Spinal cord (tissue), 10 donors: ENCODE measurements around the gene DTNB. TPM values are rescaled to one million over a fixed set of nuclear protein-coding genes. Genes with fewer than 3 reads are reported as not detected.

Experiments
- DNase-seq, 6 donors: peaks; one replicate each; pipeline versions ENCODE4 v3.0.0 to v3.0.0-alpha.2; 2013 to 2015; ENCODE audit warnings: low spot score in 6 of 6, low read depth in 4 of 6
- H3K27ac ChIP-seq: one replicate; pipeline ENCODE4 v1.5.1; 2013; ENCODE audit warnings: low read depth, low read length, control low read depth
- H3K27me3 ChIP-seq: one replicate; pipeline ENCODE4 v1.6.1; 2013; ENCODE audit warnings: low read length; ENCODE audit not compliant: control insufficient read depth, insufficient read depth
- H3K36me3 ChIP-seq: one replicate; pipeline ENCODE4 v1.6.1; 2013; ENCODE audit warnings: low read length; ENCODE audit not compliant: control insufficient read depth, insufficient read depth
- H3K4me1 ChIP-seq: one replicate; pipeline ENCODE4 v1.6.1; 2013; ENCODE audit warnings: low read length; ENCODE audit not compliant: control insufficient read depth, insufficient read depth
- H3K4me3 ChIP-seq: one replicate; pipeline ENCODE4 v1.5.1; 2013; ENCODE audit warnings: low read depth, low read length, control low read depth
- H3K9me3 ChIP-seq: one replicate; pipeline ENCODE4 v1.6.1; 2013; ENCODE audit warnings: low read length; ENCODE audit not compliant: control insufficient read depth, insufficient read depth
- WGBS: methylation state at CpG from one replicate; pipeline ENCODE4 v1.1.5; 2013; ENCODE audit warnings: missing lambda C conversion rate; ENCODE audit not compliant: insufficient coverage; 5-methylcytosine and 5-hydroxymethylcytosine counted together
- polyA plus RNA-seq, 2 donors: library from polyadenylated mRNA; unstranded; fragments of 120-200 nt; gene quantifications; one replicate each; pipeline ENCODE4 v1.2.1, GENCODE V29; 2013; ENCODE audit not compliant: insufficient read length in 2 of 2
- total RNA-seq, 2 donors: library from RNA; depleted of rRNA in 1 of 2; stranded (reverse); fragments of 120-200 nt in 1 of 2; fragments of >200 nt in 1 of 2; gene quantifications; one replicate each; pipeline versions ENCODE4 v1.2.3 to v1.2.4, GENCODE V29; 2013 to 2014
- donor health status: healthy.

Gene DTNB
- total and polyA plus RNA-seq, 4 donors = 21.1 to 50.8 (median 34.5) TPM

GRCh38 chr2:25336383-25336841, 337.0 kb downstream of the DTNB start:
- Histone ChIP-seq H3K27me3 (no peaks in the 10 kb centered on the region), H3K36me3 (peaks cover 42% of the 10 kb centered on the region), H3K9me3 (no peaks in the 10 kb centered on the region), H3K4me1 (peaks cover 80% of the 10 kb centered on the region), H3K27ac (no peak overlapping the region), H3K4me3 (no peak overlapping the region)
- WGBS = 40% methylated on average over 9 of the region's 10 CpGs
- no peak for DNase-seq

GRCh38 chr2:25335971-25336370, 337.4 kb downstream of the DTNB start:
- 80% methylated on average over 2 of the region's 6 CpGs for WGBS
- H3K27ac ChIP-seq = no peak overlapping the region
- H3K4me3 ChIP-seq = no peak overlapping the region
- no peaks in the 10 kb centered on the region for H3K27me3 ChIP-seq
- peaks cover 42% of the 10 kb centered on the region for H3K36me3 ChIP-seq
- no peak for DNase-seq
- H3K4me1 ChIP-seq = peaks cover 84% of the 10 kb centered on the region
- H3K9me3 ChIP-seq = no peaks in the 10 kb centered on the region

GRCh38 chr2:25335204-25335603, 338.2 kb downstream of the DTNB start:
- DNase-seq = no peak
- Histone ChIP-seq H3K4me3 (no peak overlapping the region), H3K4me1 (peaks cover 89% of the 10 kb centered on the region), H3K27ac (no peak overlapping the region), H3K36me3 (peaks cover 42% of the 10 kb centered on the region), H3K27me3 (no peaks in the 10 kb centered on the region), H3K9me3 (no peaks in the 10 kb centered on the region)
- WGBS = 77% methylated on average over 8 of the region's 8 CpGs

DNA sequence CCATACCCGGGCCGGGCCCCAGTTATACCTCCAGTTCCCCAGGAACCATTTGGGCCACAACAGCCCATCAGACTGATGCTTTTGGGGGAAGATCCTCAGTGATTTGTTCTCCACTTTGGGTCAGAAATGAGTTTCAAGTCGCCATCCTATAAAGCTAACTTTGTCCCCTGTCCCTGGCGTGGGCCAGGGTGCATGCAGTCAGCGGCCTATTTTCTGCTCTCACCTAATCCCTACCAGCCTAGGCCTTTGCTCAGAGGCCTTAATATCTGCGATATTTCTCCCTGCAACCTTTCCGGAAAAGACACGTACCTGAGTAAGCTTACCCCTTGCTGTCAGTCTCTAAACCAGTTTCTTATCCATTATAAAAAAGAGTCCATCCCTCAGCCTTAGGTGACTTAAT, 338.9 kb downstream of the DTNB start:
- H3K36me3 ChIP-seq = peaks cover 37% of the 10 kb centered on the region
- no peaks in the 10 kb centered on the region for H3K9me3 ChIP-seq
- no peaks in the 10 kb centered on the region for H3K27me3 ChIP-seq
- no peak for DNase-seq
- peaks cover 89% of the 10 kb centered on the region for H3K4me1 ChIP-seq
- no peak overlapping the region for H3K27ac ChIP-seq
- WGBS = 90% methylated on average over 5 of the region's 8 CpGs
- H3K4me3 ChIP-seq = no peak overlapping the region

DNA sequence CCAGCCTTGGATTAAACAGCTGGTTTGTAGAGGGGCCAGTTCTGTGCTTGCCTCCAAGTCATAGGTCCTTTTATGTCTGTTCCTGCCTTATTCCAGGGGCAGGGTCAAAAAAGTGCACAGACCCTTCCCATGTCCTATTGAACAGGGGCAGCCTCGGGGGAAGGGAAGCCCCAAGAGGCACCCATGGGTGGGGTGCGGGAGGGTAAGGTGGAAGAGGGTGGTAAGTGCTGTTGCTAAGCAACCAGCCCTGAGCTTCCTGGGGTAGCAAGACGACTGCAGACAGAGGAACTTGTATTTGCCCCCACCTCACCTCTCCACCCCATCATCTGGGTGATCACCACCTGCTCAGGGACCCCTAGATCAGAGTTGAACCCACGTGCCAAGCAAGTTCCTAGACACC, 339.4 kb downstream of the DTNB start:
- WGBS = 51% methylated on average over 2 of the region's 4 CpGs
- peaks cover 89% of the 10 kb centered on the region for H3K4me1 ChIP-seq
- H3K4me3 ChIP-seq = no peak overlapping the region
- H3K27ac ChIP-seq = no peak overlapping the region
- no peak for DNase-seq
- no peaks in the 10 kb centered on the region for H3K9me3 ChIP-seq
- peaks cover 34% of the 10 kb centered on the region for H3K36me3 ChIP-seq
- no peaks in the 10 kb centered on the region for H3K27me3 ChIP-seq

- peak in 2 of 6 donors; percentile 43 to 59 for DNase-seq
- H3K27ac ChIP-seq = no peak overlapping the region
- 24% methylated on average over 9 of the region's 9 CpGs for WGBS
- peaks cover 81% of the 10 kb centered on the region for H3K4me1 ChIP-seq
- no peaks in the 10 kb centered on the region for H3K9me3 ChIP-seq
- H3K27me3 ChIP-seq = no peaks in the 10 kb centered on the region
- peaks cover 30% of the 10 kb centered on the region for H3K36me3 ChIP-seq
- H3K4me3 ChIP-seq = no peak overlapping the region
Measured at GRCh38 chr2:25332571-25332970, 340.8 kb downstream of the DTNB start.

GRCh38 chr2:25331686-25332365, 341.6 kb downstream of the DTNB start:
- H3K4me1 ChIP-seq = peaks cover 73% of the 10 kb centered on the region

DNA sequence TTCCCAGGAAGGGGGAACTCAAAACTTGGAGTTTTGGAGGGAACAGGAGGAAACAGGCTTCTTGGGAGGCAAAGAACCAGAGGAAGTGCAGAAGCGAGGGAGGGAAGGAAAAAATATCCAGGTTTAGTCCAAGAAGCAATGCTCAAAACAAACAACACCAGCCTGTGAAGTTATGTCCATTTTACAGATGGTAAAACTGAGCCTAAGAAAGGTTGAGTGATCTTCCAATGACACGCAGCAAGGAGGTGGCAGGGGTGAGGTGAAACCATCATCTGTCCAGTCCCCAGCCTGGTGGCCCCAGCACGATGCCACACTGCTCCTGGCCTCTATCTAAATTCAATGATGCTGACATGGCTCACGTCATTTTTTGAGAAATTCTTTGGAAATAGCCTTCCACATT, 342.4 kb downstream of the DTNB start:
- Histone ChIP-seq H3K4me1 (peaks cover 64% of the 10 kb centered on the region), H3K27me3 (no peaks in the 10 kb centered on the region), H3K4me3 (no peak overlapping the region), H3K9me3 (no peaks in the 10 kb centered on the region), H3K36me3 (peaks cover 34% of the 10 kb centered on the region), H3K27ac (no peak overlapping the region)
- DNase-seq = no peak
- 100% methylated on average over 3 of the region's 4 CpGs for WGBS

More at GRCh38 chr2:25331686-25332365, 341.6 kb downstream of the DTNB start:
- H3K4me3 ChIP-seq = no peak overlapping the region
- DNase-seq = no peak
- H3K27me3 ChIP-seq = no peaks in the 10 kb centered on the region
- WGBS = 86% methylated on average over 22 of the region's 23 CpGs
- peaks cover 34% of the 10 kb centered on the region for H3K36me3 ChIP-seq
- H3K9me3 ChIP-seq = no peaks in the 10 kb centered on the region
- H3K27ac ChIP-seq = no peak overlapping the region

- no peak for DNase-seq
- Histone ChIP-seq H3K9me3 (no peaks in the 10 kb centered on the region), H3K4me3 (no peak overlapping the region), H3K36me3 (peaks cover 32% of the 10 kb centered on the region), H3K27me3 (no peaks in the 10 kb centered on the region), H3K4me1 (peaks cover 64% of the 10 kb centered on the region), H3K27ac (no peak overlapping the region)
- 51% methylated on average over 10 of the region's 10 CpGs for whole genome bisulfite sequencing
Measured at GRCh38 chr2:25330273-25330672, 343.1 kb downstream of the DTNB start.
